HEK293T (cell line): ENCODE results near the gene ERVMER34-1.

Experiments used
- CTCF ChIA-PET: fragments of 350-600 bp; formaldehyde crosslinking; extraction: SDS; loops from one replicate; lab custom pipeline; 2021; ENCODE audit warnings: antibody characterized with exemption, inconsistent platforms; lab: Yijun Ruan, JAX
- POLR2A ChIA-PET: fragments of 350-600 bp; formaldehyde crosslinking; extraction: SDS; loops from one replicate; lab custom pipeline; 2020; ENCODE audit warnings: antibody characterized with exemption, inconsistent platforms; lab: Yijun Ruan, JAX
- DNase-seq: peaks from one replicate; pipeline ENCODE4 v3.0.0; 2012; ENCODE audit warnings: mixed read lengths; ENCODE audit errors: extremely low spot score
- ARNT ChIP-seq: fragments of 450-650 bp; IDR thresholded peaks from 2 replicates; pipeline ENCODE4 v1.6.1; 2017; ENCODE audit warnings: mild to moderate bottlenecking
- BHLHE40 ChIP-seq: fragments of 450-650 bp; IDR thresholded peaks from 2 replicates; pipeline ENCODE4 v1.6.1; 2016; ENCODE audit warnings: mild to moderate bottlenecking, moderate library complexity, borderline replicate concordance
- CTBP1 ChIP-seq: fragments of 450-650 bp; IDR thresholded peaks from 2 replicates; pipeline ENCODE4 v1.6.1; 2016; ENCODE audit warnings: borderline replicate concordance
- ELF4 ChIP-seq: fragments of 450-650 bp; IDR thresholded peaks from 2 replicates; pipeline ENCODE4 v1.6.1; 2017; ENCODE audit warnings: antibody characterized with exemption
- FOXA1 ChIP-seq: fragments of 450-650 bp; IDR thresholded peaks from 2 replicates; pipeline ENCODE4 v1.6.1; 2016; ENCODE audit warnings: mild to moderate bottlenecking
- FOXK2 ChIP-seq: fragments of 450-650 bp; IDR thresholded peaks from 2 replicates; pipeline ENCODE4 v1.6.1; 2016; ENCODE audit warnings: mild to moderate bottlenecking
- FOXM1 ChIP-seq: fragments of 450-650 bp; IDR thresholded peaks from 2 replicates; pipeline ENCODE4 v1.6.1; 2017; ENCODE audit warnings: mild to moderate bottlenecking, borderline replicate concordance
- HDGF ChIP-seq: fragments of 450-650 bp; IDR thresholded peaks from 2 replicates; pipeline ENCODE4 v1.6.1; 2017; ENCODE audit warnings: antibody characterized with exemption, borderline replicate concordance
- L3MBTL2 ChIP-seq: fragments of 450-650 bp; conservative IDR thresholded peaks from 2 replicates; pipeline ENCODE4 v1.6.1; 2016; ENCODE audit warnings: mild to moderate bottlenecking
- LEF1 ChIP-seq: fragments of 450-650 bp; IDR thresholded peaks from 2 replicates; pipeline ENCODE4 v1.6.1; 2017; ENCODE audit warnings: mild to moderate bottlenecking, borderline replicate concordance
- NFRKB ChIP-seq: fragments of 450-650 bp; IDR thresholded peaks from 2 replicates; pipeline ENCODE4 v1.6.1; 2016; ENCODE audit warnings: mild to moderate bottlenecking, moderate library complexity
- PKNOX1 ChIP-seq: fragments of 450-650 bp; IDR thresholded peaks from 2 replicates; pipeline ENCODE4 v1.6.1; 2016
- SP1 ChIP-seq: fragments of 450-650 bp; IDR thresholded peaks from 2 replicates; pipeline ENCODE4 v1.6.1; 2017
- SUZ12 ChIP-seq: fragments of 450-650 bp; IDR thresholded peaks from 2 replicates; pipeline ENCODE4 v1.6.1; 2016; ENCODE audit warnings: mild to moderate bottlenecking
- TARDBP ChIP-seq: fragments of 450-650 bp; IDR thresholded peaks from 2 replicates; pipeline ENCODE4 v1.6.1; 2016
- ZNF384 ChIP-seq: fragments of 450-650 bp; IDR thresholded peaks from 2 replicates; pipeline ENCODE4 v1.6.1; 2016

ERVMER34-1 gene

GRCh38 chr4:52716364-52717151 is 34.7 kb downstream of the ERVMER34-1 start:
- ChIA-PET CTCF (no interaction called here), POLR2A (no interaction called here)
- TF ChIP-seq FOXK2, result no peak
- no peak for TF ChIP-seq TARDBP
- TF ChIP-seq NFRKB, result no peak
- TF ChIP-seq LEF1, result no peak
- TF ChIP-seq BHLHE40, result no peak
- no peak for TF ChIP-seq ARNT
- TF ChIP-seq FOXA1, result no peak
- TF ChIP-seq HDGF, result no peak
- DNase-seq, result no peak

GRCh38 chr4:52715914-52716313 is 35.3 kb downstream of the ERVMER34-1 start:
- TF ChIP-seq FOXA1 (no peak), ELF4 (no peak), LEF1 (no peak), FOXK2 (no peak), FOXM1 (no peak), ARNT (no peak), TARDBP (no peak), PKNOX1 (no peak), SUZ12 (no peak)

GRCh38 chr4:52715255-52715897 is 35.8 kb downstream of the ERVMER34-1 start:
- ChIA-PET CTCF (no interaction called here), POLR2A (no interaction called here)
- DNase-seq, result no peak
- TF ChIP-seq ZNF384 (no peak), BHLHE40 (no peak), SP1 (no peak), L3MBTL2 (no peak), NFRKB (no peak), HDGF (no peak), ARNT (no peak), FOXK2 (no peak), FOXA1 (no peak), FOXM1 (no peak), SUZ12 (no peak), LEF1 (no peak), CTBP1 (no peak), ELF4 (no peak), TARDBP (no peak), PKNOX1 (no peak)

More at GRCh38 chr4:52715914-52716313, 35.3 kb downstream of the ERVMER34-1 start:
- ChIA-PET POLR2A (no interaction called here), CTCF (no interaction called here)
- no peak for DNase-seq

- no peak for DNase-seq
- CTCF ChIA-PET, result no interaction called here
- TF ChIP-seq ELF4 (no peak), ARNT (no peak), BHLHE40 (no peak), FOXM1 (no peak), L3MBTL2 (no peak), ZNF384 (no peak), PKNOX1 (no peak)
- POLR2A ChIA-PET, result no interaction called here
These were observed 36.5 kb downstream of the ERVMER34-1 start for GRCh38 chr4:52714597-52715254.

GRCh38 chr4:52713456-52713937 is 37.7 kb downstream of the ERVMER34-1 start:
- TF ChIP-seq L3MBTL2, result no peak; the same call in 1 of the 2 replicates
- no peak for TF ChIP-seq FOXM1
- TF ChIP-seq ARNT, result no peak
- no peak for TF ChIP-seq SUZ12
- TF ChIP-seq ELF4, result no peak
- no peak for TF ChIP-seq BHLHE40
- no peak for TF ChIP-seq NFRKB
- no peak for TF ChIP-seq SP1
- TF ChIP-seq PKNOX1, result no peak
- no peak for DNase-seq
- ChIA-PET POLR2A (interaction anchor here (0.8 to 5.5 kb wide), 7 partner anchors 9 to 264 kb away, joined by 3 to 80 read pairs (median 7); partner anchors contain the start of gene USP46), CTCF (no interaction called here)
